HepG2 (cell line): ENCODE data around the gene TGM6. TPM values are rescaled to one million over a fixed set of nuclear protein-coding genes. Genes with fewer than 3 reads are reported as not detected.

Source experiments
- ATAC-seq: fragments of 200-7000 bp; cut with Tn5 transposase; 3 replicates; pipeline ENCODE4 v1.9.1; 2020; ENCODE audit warnings: mild to moderate bottlenecking, moderate library complexity
- BruUV-seq: library from RNA; stranded (reverse); fragments of 400-500 nt; replicated peaks from 2 replicates; lab custom pipeline; 2021; lab: Mats Ljungman, UMichigan
- CTCF ChIA-PET: fragments of 300-600 bp; formaldehyde crosslinking; extraction: SDS; loops from one replicate; lab custom pipeline; 2021; ENCODE audit warnings: low total read pairs, inconsistent platforms, low intra/inter-chr PET ratio; lab: Yijun Ruan, JAX
- POLR2A ChIA-PET: fragments of 350-600 bp; sonication (Branson Sonifier 250); formaldehyde crosslinking; loops from one replicate; lab custom pipeline; 2020; ENCODE audit warnings: antibody characterized with exemption, inconsistent platforms; lab: Yijun Ruan, JAX
- DNase-seq: peaks from one replicate; pipeline ENCODE4 v3.0.0-alpha.2; 2015; ENCODE audit warnings: low spot score
- FAIRE-seq: peaks from 3 replicates; lab custom pipeline; 2011; peaks lifted over from hg19 to GRCh38; lab: Jason Lieb, UNC
- H2AFZ ChIP-seq: one replicate; pipeline ENCODE4 v1.6.1; 2011; ENCODE audit warnings: low read length, inconsistent platforms
- H3K27ac ChIP-seq: fragments of 300-600 bp; 3 replicates; pipeline ENCODE4 v1.8.0; 2011; ENCODE audit warnings: mixed run types, mild to moderate bottlenecking, mixed read lengths, low read length, inconsistent platforms; ENCODE audit not compliant: insufficient read depth; ENCODE audit errors: extremely low read length
- H3K27me3 ChIP-seq, 2 experiments: fragments of 200-600 bp in 1 of 2; 2 replicates in 1 of 2; 3 replicates in 1 of 2; pipeline versions ENCODE4 v1.6.0 to v1.8.0; 2011; ENCODE audit warnings: low read length in 2 of 2, mild to moderate bottlenecking in 2 of 2, moderate library complexity in 2 of 2, inconsistent platforms in 1 of 2; ENCODE audit not compliant: insufficient read depth in 2 of 2, control insufficient read depth in 1 of 2
- H3K36me3 ChIP-seq, 2 experiments: fragments of 200-600 bp in 1 of 2; replicated peaks in 1 of 2; 2 replicates in 1 of 2; 3 replicates in 1 of 2; pipeline versions ENCODE4 v1.5.1 to v1.8.0; 2011; ENCODE audit warnings: low read length in 2 of 2, inconsistent platforms in 1 of 2; ENCODE audit not compliant: insufficient read depth in 2 of 2, control insufficient read depth in 1 of 2
- H3K4me1 ChIP-seq: 2 replicates; pipeline ENCODE4 v1.5.1; 2012; ENCODE audit warnings: low read length, inconsistent platforms; ENCODE audit not compliant: insufficient read depth
- H3K4me2 ChIP-seq: 2 replicates; pipeline ENCODE4 v1.6.0; 2011; ENCODE audit warnings: low read depth, low read length, inconsistent platforms
- H3K4me3 ChIP-seq, 3 experiments: fragments of 200-600 bp in 1 of 3; sonication (generic), shearing (Covaris generic) in 1 of 3; replicated peaks in 1 of 3; 2 replicates each; pipeline ENCODE4 v1.5.1; 2011 to 2016; ENCODE audit warnings: low read length in 3 of 3, inconsistent platforms in 2 of 3, low read depth in 2 of 3, mild to moderate bottlenecking in 2 of 3, control low read depth in 1 of 3, mixed read lengths in 1 of 3; ENCODE audit not compliant: insufficient read depth in 1 of 3
- H3K79me2 ChIP-seq: one replicate; pipeline ENCODE4 v1.6.1; 2011; ENCODE audit warnings: low read length, inconsistent platforms; ENCODE audit not compliant: insufficient read depth
- H3K9ac ChIP-seq: 2 replicates; pipeline ENCODE4 v1.6.0; 2011; ENCODE audit warnings: mild to moderate bottlenecking, low read depth, low read length, inconsistent platforms; ENCODE audit not compliant: insufficient read depth
- H3K9me3 ChIP-seq: 2 replicates; pipeline ENCODE4 v1.5.1; 2012; ENCODE audit warnings: mild to moderate bottlenecking, low read length
- H4K20me1 ChIP-seq: 2 replicates; pipeline ENCODE4 v1.6.0; 2011; ENCODE audit warnings: inconsistent platforms, mild to moderate bottlenecking, low read length, moderate library complexity; ENCODE audit not compliant: insufficient read depth
- GATA4 ChIP-seq: sonication (generic); IDR thresholded peaks from 2 replicates; pipeline ENCODE4 v1.6.1; 2016; ENCODE audit warnings: antibody characterized with exemption, low read depth, borderline replicate concordance
- KLF16 ChIP-seq, 2 experiments: sonication (generic) in 1 of 2; formaldehyde crosslinking in 1 of 2; IDR thresholded peaks; 2 replicates each; pipeline versions ENCODE4 v1.6.1 to v1.8.0; 2016 to 2023; ENCODE audit warnings: missing genetic modification reagents in 2 of 2, missing compliant biosample characterization in 1 of 2
- ZNF12 ChIP-seq: sonication (generic); formaldehyde crosslinking; IDR thresholded peaks from 2 replicates; pipeline ENCODE4 v1.5.0; 2020; ENCODE audit warnings: missing genetic modification reagents
- ZNF776 ChIP-seq: sonication (generic); formaldehyde crosslinking; IDR thresholded peaks from 2 replicates; pipeline ENCODE4 v1.4.0; 2020; ENCODE audit warnings: mild to moderate bottlenecking, missing genetic modification reagents
- ZNF781 ChIP-seq: sonication (generic); formaldehyde crosslinking; IDR thresholded peaks from 2 replicates; pipeline ENCODE4 v1.5.1; 2020; ENCODE audit warnings: borderline replicate concordance, mild to moderate bottlenecking, missing genetic modification reagents; ENCODE audit errors: not compliant biosample characterization
- ZNF883 ChIP-seq: sonication (generic); formaldehyde crosslinking; IDR thresholded peaks from 2 replicates; pipeline ENCODE4 v1.5.1; 2020; ENCODE audit warnings: mild to moderate bottlenecking, missing genetic modification reagents; ENCODE audit errors: not compliant biosample characterization
- WGBS: methylation state at CpG from one replicate; pipeline ENCODE4 v1.1.6; 2017; ENCODE audit warnings: low lambda C conversion rate; 5-methylcytosine and 5-hydroxymethylcytosine counted together
- in situ Hi-C: cut with HindIII; loops from 2 replicates; pipeline ENCODE4 v1.10.0; 2017; ENCODE audit warnings: low pct_unique_long_range_greater_than_20kb; ENCODE audit not compliant: extremely low pct_ligation_motif_present
- intact Hi-C: fragments of 100-400 bp; cut with micrococcal nuclease; formaldehyde crosslinking; loops from one replicate; pipeline ENCODE4 v1.10.0; 2022; ENCODE audit not compliant: unreplicated experiment
- polyA plus RNA-seq, 8 experiments: library from polyadenylated mRNA; depleted of rRNA in 3 of 8; stranded (reverse) in 7 of 8; unstranded in 1 of 8; fragments of >200 nt; fragmentation: Illumina TruSeq in 4 of 8; extraction: Trizol in 4 of 8; gene quantifications; 2 replicates each; pipeline versions ENCODE4 v1.2.1 to v1.2.3, GENCODE V29; 2011 to 2016; ENCODE audit warnings: low read depth in 4 of 8, missing spikeins in 1 of 8, mixed read lengths in 1 of 8; ENCODE audit not compliant: insufficient read depth in 1 of 8
- total RNA-seq, 5 experiments: library from RNA; depleted of rRNA; stranded (reverse); fragments of >200 nt; fragmentation: Illumina TruSeq; extraction: Trizol; gene quantifications; 2 replicates each; pipeline ENCODE4 v1.2.3, GENCODE V29; 2016; ENCODE audit warnings: low read depth in 1 of 5
- TF ChIP-seq, protein P1 (sequence below): sonication (generic); formaldehyde crosslinking; IDR thresholded peaks from 2 replicates; pipeline ENCODE4 v1.4.0; 2020; ENCODE audit warnings: mild to moderate bottlenecking, missing genetic modification reagents

TGM6 gene
- total and polyA plus RNA-seq, 2 of the 13 experiments (the other 11 are each of a cell fraction or from before 2014, with no cell fraction given) = not detected

DNA sequence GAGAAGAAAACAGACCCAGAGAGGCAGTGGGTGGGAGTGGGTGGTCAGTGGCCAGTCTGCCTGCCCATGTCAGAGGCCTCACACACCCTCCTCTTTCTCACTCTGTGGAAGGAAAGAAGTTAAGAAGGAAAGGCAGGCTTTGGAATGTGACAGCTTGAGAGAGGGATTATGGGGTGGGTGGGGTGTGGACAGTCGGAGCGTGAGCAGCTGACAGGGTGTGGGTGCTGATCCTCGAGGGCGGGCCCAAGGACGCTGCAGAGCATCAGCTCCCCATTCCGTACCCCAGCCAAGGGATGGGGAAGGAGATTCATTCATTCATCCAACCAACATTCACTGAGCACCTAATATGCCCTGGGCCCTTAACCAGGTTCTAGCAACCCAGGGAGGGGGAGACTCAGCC lies 4.8 kb downstream of the TGM6 start (continued):
- TF ChIP-seq, protein P1, sequence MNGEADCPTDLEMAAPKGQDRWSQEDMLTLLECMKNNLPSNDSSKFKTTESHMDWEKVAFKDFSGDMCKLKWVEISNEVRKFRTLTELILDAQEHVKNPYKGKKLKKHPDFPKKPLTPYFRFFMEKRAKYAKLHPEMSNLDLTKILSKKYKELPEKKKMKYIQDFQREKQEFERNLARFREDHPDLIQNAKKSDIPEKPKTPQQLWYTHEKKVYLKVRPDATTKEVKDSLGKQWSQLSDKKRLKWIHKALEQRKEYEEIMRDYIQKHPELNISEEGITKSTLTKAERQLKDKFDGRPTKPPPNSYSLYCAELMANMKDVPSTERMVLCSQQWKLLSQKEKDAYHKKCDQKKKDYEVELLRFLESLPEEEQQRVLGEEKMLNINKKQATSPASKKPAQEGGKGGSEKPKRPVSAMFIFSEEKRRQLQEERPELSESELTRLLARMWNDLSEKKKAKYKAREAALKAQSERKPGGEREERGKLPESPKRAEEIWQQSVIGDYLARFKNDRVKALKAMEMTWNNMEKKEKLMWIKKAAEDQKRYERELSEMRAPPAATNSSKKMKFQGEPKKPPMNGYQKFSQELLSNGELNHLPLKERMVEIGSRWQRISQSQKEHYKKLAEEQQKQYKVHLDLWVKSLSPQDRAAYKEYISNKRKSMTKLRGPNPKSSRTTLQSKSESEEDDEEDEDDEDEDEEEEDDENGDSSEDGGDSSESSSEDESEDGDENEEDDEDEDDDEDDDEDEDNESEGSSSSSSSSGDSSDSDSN (CRISPR knock-in tag) = no peak
- TF ChIP-seq ZNF781 (CRISPR knock-in tag) (no peak), ZNF776 (CRISPR knock-in tag) (no peak)

- Histone ChIP-seq H3K27ac (no peak overlapping the region), H4K20me1 (no peaks in the 10 kb centered on the region), H3K9ac (no peak overlapping the region), H3K4me1 (no peaks in the 10 kb centered on the region), H2AFZ (no peak overlapping the region), H3K36me3 (no peaks in the 10 kb centered on the region), H3K4me2 (no peak overlapping the region), H3K27me3 (peaks cover 3 to 10% of the 10 kb centered on the region in 2 experiments; a peak in 4 of 5 replicates), H3K9me3 (peaks cover 15% of the 10 kb centered on the region), H3K79me2 (no peaks in the 10 kb centered on the region), H3K4me3 (no peak overlapping the region)
- WGBS = 25% methylated on average over 5 of the region's 5 CpGs
- ChIA-PET POLR2A (interaction anchor here (0.8 to 0.9 kb wide), 2 partner anchors 84 to 90 kb away, joined by 3 read pairs; partner anchors contain the start of gene SNRPB), CTCF (interaction anchor here (0.6 to 1.9 kb wide), 4 partner anchors 65 to 91 kb away, joined by 3 to 9 read pairs (median 3); no protein-coding TSS in a partner anchor)
- ATAC-seq (no peak), FAIRE-seq (no peak), DNase-seq (no peak)
- TF ChIP-seq GATA4 (no peak), KLF16 (CRISPR knock-in tag; IDR thresholded peaks at IDR 0.05) (no peak), ZNF12 (CRISPR knock-in tag) (no peak), ZNF883 (peak; percentile 31)
- intact Hi-C loops (loop anchor here (1.0 kb wide), 1 partner anchor 66 kb away; no protein-coding TSS in a partner anchor), in situ Hi-C loops (no loop called here)
- no TSS peak for BruUV-seq
Measured at GRCh38 chr20:2386516-2387179, 5.9 kb downstream of the TGM6 start.
